AG08395 (cell line): ENCODE measurements around the gene USP21.
A peak's percentile ranks its signal among the peaks of the same experiment; 100 is the strongest.
"Not testable (repeated sequence)": the region's sequence is repeated elsewhere in the genome, so short reads cannot be mapped to it uniquely, and the experiment has no call there.

Experiments
- DNase-seq: peaks from one replicate; pipeline ENCODE4 v3.0.0; 2012; ENCODE audit warnings: mixed read lengths, low spot score

USP21 gene, protein sequence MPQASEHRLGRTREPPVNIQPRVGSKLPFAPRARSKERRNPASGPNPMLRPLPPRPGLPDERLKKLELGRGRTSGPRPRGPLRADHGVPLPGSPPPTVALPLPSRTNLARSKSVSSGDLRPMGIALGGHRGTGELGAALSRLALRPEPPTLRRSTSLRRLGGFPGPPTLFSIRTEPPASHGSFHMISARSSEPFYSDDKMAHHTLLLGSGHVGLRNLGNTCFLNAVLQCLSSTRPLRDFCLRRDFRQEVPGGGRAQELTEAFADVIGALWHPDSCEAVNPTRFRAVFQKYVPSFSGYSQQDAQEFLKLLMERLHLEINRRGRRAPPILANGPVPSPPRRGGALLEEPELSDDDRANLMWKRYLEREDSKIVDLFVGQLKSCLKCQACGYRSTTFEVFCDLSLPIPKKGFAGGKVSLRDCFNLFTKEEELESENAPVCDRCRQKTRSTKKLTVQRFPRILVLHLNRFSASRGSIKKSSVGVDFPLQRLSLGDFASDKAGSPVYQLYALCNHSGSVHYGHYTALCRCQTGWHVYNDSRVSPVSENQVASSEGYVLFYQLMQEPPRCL

DNA sequence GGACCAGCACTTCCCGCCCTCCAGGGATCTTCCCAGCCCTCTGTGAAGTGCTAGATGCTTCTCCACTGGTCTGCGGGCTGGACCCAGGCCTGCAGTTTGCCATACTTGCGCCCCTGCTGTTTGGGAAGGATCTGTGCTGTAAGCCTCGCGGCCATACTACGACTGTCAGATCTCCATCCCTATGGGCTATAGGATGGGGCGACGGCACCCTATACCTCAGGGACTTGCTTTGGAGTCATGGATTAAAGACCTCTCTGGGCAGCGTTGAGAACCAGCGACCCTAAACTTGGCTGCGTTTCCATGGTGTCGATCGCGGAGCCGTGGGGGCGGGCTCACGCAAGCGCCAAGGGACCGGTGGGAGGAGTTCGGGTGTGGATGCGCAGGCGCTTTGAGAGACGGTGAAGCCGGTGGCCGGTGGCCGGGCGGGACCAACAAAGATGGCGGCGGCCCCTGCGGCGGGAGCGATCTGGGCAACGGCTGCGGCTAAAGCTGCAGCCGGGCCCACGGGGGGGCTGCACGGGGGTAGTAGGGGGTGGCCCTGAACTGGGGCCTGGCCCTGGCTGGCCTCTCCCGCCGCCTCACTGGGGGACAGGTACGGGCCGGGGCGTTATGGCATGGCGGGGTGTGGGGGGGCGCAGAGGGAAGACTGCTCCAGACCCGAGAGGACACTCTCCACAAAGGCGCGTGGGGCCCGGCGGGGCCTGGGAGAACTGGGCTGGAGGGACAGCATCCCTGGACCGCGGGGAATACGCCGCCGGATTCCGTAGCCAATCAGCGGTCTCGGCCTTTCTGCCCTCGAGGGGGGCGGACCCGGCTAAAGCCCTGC, at the start of gene USP21:
Gene USP21, plus strand, starts transcription at position 414 of the 826 bp plus-strand sequence. CDS start 1,141 bp downstream, outside the sequence.
- DNase-seq = peak; percentile 99

DNA sequence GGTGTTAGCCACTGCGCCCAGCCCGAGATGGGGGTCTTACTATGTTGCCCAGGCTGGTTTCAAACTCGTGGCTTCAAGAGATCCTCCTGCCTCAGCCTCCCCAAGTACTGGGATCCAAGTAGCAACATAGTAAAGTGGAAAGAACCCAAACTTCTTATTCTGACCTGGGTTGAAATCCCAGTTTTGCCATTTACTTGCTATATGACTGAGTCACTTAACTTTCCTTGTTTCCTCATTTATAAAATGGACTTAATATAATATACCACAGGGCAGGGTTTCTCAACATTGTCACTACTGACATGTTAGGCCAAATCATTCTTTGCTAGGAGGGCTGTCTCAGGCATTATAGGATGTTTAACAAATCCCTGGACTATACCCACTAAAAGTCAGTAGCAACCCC, 48.2 kb upstream of the USP21 start:
- DNase-seq = no peak

DNA sequence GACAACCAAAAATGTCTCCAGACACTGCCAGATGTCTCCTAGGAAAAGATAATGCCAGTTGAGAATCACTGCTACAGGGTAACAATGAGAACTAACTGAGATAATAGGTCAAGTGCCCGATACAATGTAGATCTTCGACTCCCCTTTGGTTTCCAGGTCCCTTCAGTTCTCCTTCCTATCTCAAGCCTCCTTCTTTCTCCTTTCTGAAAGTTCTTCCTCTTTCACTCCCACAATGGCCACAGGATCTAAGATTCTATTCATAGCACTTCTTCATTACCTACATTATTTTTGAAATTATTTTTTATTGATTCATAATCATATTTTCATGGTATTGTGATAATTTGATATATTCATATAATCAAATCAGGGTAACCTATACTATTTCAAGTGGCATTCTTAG, 47.8 kb upstream of the USP21 start:
- DNase-seq = no peak

DNA sequence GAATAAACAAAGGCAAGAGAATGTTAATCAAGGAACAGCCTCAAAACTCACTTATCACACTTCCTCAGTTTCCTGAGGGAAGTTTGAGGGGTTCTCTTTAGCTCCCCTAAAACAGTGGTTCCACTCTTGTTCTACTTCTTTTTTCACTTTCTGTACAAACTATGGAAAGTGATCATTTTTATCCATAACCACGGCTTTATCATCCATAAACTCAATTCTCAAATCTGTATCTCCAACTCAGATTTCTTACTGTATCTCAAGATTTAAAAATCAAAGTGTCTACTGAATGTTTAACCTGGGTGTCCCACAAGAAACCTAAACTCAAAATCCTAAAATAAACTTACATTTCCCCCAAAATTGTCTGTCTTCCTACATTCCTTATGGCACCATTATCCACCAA, 45.4 kb upstream of the USP21 start:
- no peak for DNase-seq

GRCh38 chr1:161114556-161114955, 44.7 kb upstream of the USP21 start:
- no peak for DNase-seq

- no peak for DNase-seq
These were observed 44.1 kb upstream of the USP21 start for GRCh38 chr1:161115132-161115711.

DNA sequence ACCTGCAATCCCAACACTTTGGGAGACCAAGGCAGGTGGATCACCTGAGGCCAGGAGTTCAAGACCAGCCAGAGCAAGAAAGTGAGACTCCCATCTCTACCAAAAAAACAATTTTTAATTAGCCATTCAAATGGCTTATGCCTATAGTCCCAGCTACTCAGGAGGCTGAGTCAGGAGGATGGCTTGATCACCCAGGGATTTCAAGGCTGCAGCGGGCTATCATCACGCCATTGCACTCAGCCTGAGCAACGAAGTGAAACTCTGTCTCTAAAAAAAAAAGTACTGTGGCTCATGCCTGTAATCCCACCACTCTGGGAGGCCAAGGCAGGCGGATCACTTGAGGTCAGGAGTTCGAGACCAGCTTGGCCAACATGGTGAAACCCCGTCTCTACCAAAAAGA, 43.3 kb upstream of the USP21 start:
- not testable (repeated sequence) for DNase-seq

DNA sequence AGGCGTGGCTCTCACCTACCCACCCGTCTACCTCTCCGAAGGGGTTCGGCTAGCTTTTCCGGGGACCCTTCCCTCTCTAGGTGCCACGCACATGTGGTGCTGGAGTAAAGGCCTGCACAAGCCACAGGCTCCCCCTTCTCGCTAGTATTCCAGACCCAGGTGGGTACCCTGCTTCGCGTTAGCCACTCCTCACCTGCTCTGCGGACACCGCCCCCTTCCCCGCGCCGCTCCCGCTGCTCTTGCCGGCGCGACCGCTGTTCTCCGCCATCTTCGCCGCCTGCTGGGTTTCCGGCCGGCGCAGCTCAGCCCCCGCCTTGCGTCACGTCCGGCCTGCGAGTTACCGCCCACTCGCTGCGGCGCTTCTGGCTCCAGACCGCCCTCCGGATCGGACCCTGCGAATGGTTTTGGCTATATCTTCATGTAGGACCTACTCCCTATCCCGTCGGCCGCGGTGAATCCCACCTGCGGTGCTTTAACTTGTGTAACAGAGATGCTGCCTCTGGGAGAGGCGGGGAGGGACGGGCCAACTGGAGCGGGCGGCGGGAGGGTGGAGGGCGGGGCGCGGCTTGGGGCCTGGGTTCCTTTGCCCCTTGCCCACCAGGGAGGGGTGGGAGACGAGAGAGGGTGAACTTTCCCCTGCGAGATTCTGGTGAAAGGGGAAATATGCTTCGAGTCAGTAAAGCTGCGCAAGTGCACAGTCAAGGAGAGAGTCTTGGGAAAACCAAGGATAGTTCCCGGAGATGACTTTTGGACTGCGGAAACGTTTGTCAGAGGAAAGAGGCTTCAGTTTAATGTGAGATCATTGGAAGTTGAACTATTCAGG, 41.3 kb upstream of the USP21 start, which contains the start of the genes NIT1 and PFDN2:
Gene NIT1, plus strand, starts transcription at position 347 of the 823 bp plus-strand sequence. Its CDS starts 72 bp downstream, at position 419.
Gene PFDN2, minus strand, starts transcription at position 279 of the 823 bp plus-strand sequence. Its CDS starts 11 bp downstream, at position 268.
- peak; percentile 92 for DNase-seq

DNA sequence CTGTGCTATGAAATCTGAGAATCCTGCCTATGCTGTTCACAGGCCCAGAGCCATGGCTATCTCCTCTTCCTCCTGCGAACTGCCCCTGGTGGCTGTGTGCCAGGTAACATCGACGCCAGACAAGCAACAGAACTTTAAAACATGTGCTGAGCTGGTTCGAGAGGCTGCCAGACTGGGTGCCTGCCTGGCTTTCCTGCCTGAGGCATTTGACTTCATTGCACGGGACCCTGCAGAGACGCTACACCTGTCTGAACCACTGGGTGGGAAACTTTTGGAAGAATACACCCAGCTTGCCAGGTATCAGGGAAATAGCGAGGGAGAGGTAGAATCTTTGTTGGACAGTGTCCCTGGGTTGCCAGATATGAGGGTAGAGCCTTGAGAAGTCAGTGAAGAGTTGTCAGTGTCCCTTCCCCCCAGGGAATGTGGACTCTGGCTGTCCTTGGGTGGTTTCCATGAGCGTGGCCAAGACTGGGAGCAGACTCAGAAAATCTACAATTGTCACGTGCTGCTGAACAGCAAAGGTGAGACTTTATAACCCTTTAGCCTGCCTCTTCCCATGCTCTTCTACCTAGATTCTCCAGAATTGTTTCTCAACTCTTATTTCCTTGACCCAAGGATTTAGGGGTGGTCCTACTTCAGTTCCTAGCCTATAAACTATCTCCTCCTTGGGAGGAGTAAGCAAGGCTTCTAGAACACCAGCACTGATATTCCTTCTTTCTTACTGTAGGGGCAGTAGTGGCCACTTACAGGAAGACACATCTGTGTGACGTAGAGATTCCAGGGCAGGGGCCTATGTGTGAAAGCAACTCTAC, 40.0 kb upstream of the USP21 start:
- DNase-seq = peak; percentile 80

GRCh38 chr1:161121042-161121650, 38.2 kb upstream of the USP21 start:
- no peak for DNase-seq

GRCh38 chr1:161121834-161122233, 37.5 kb upstream of the USP21 start:
- DNase-seq = no peak

GRCh38 chr1:161122967-161123366, 36.3 kb upstream of the USP21 start:
- no peak for DNase-seq

GRCh38 chr1:161127649-161128048, 31.7 kb upstream of the USP21 start:
- DNase-seq = no peak

DNA sequence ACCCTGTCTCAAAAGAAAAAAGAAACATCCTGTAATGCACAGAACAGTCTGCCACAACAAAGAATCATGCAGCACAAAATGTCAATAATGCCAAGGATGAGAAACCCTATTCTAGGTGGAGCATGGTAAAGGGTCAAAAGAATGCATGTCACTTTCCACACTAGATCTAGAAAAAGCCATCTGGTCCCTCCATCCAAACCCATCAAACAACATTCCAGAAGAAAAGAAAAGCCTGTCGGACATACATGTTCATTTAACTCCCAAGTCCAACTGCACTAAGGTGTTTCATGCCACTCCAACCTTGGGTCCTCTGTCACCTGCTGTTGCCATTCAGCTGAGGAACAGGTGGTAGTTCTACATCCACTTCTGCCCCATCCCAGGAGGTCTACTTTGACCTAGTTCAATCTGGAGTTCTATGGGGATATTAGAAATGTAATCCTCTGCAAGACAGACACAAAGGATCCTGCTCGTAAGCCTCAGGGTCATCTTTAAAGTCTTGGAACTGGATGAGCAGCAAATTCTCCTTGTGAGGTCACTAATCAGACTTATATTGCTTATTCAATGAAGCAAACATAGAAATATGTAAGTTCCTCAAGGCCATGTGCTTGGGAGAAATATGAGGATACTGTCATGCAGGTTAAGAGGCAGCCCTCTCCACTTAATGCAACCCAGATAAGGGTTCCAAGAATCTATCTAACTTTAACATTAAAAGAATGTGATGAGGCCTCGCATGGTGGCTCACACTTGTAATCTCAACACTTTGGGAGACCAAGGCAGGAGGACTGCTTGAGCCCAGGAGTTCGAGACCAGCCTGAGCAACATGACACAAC, 30.5 kb upstream of the USP21 start:
- no peak for DNase-seq

- no peak for DNase-seq
These were observed 29.0 kb upstream of the USP21 start for GRCh38 chr1:161130266-161130665.

DNA sequence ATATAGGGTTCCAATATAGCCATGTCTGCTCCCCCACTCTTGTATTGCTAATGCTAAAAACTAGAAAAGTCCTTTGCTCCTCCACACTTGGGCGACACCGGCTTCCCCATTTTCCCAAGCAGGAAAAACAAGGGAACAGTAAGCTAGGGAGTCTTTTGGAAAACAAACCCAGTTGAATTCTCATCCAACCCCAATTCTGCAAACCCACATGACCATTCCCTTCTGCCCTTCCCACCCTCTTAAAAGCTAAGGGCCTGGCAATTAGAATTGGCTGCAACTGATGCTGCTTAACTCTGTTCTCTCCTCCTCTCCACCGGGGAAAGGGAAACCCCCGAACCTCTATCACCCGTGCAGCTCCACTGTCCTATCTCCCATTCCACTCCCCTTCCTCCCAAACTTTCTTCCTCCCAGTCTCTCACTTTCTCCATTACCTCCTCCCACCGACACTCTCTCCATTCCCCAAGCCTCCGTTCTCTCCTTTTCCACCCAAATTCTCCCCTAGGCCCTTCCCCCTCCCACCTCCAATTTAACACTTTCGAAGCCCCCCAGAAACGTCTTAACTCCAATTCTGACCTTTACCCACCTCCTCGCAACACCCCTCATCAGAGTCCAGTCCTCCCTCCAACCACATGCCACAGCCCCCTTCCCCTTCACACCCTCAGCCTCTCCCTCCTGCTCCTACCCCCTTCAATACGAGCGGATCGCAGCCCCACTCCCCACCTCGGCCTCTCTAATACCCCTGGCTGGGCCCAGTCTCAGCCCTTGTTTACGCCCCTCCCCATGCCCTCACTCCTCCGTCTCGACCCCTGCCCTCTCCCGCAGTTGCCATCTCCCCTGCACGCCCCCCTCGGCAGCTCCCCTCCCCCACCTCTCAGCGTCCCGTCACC, 27.5 kb upstream of the USP21 start:
- no peak for DNase-seq

DNA sequence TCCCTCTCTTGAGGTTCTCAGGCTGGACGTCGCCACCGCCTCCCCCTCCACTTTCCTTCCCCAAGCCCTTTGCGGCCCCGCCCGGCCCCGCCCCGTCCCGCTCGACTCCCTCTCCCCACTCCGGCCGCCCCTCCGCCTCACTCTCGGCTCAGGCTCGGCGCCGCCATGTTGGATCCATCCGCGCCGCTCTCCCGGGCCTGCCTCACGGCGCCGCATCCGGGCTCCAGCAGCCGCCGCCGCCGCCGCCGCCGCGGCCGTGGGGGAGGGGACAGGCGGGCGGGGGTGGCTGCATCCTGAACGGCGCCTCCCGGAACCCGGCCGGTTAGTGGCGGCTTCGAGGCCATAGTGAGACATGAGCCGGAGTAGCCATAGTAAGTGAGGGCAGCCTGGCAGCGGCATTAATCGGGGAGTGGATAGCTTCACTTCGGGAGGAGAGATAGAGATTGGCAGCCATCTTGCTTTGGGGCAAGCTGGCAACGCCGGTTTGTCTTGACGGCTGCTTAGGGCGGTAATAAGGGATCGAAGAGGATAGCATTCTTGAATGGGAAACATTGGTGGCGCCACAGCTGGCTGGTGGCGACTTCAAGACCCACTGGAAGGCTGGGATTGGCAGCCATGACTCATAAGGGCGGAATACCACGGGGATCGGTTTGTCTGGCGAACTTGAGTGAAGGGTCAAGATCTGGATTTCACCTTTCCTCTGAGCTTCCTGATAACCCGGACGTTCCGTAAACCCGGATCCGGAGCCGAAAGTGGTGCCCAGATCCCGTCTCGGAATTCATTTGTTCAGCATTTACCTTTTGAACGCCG, 26.7 kb upstream of the USP21 start, which contains the start of gene DEDD:
Gene DEDD, minus strand, starts transcription at position 258 of the 810 bp plus-strand sequence. CDS start 8,205 bp downstream, outside the sequence.
- peak; percentile 96 for DNase-seq
